ENCODE data around the gene MYL6.
"Not testable (repeated sequence)": the region's sequence is repeated elsewhere in the genome, so short reads cannot be mapped to it uniquely, and the experiment has no call there.

The MYL6 gene

DNA sequence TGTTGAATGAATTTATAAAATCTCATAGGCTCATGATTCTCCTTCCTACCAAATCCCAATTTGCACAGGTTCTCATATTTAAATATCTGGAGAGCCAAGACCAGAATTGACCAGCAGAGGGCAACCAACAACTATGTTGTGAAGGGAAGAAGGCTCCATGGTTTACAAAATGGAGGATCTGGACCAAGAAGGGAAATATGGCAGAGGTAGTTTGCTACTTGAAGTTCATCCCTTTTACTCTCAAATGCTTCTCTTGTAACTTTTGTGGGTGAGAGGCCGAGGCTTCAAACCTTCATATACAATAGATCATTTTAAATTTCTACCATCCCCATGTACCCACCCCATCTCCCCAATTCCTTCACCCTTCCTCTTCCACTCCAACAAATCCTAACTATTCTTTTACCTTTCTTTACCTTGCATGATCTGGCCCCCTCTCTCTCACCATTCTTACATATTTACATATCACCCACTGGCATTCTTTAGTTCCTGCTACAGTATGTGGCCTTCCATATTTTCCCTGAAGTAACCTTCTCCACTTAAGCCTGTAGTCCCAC, 34.9 kb downstream of the MYL6 start:
- DNase-seq = peak; percentile 96

DNA sequence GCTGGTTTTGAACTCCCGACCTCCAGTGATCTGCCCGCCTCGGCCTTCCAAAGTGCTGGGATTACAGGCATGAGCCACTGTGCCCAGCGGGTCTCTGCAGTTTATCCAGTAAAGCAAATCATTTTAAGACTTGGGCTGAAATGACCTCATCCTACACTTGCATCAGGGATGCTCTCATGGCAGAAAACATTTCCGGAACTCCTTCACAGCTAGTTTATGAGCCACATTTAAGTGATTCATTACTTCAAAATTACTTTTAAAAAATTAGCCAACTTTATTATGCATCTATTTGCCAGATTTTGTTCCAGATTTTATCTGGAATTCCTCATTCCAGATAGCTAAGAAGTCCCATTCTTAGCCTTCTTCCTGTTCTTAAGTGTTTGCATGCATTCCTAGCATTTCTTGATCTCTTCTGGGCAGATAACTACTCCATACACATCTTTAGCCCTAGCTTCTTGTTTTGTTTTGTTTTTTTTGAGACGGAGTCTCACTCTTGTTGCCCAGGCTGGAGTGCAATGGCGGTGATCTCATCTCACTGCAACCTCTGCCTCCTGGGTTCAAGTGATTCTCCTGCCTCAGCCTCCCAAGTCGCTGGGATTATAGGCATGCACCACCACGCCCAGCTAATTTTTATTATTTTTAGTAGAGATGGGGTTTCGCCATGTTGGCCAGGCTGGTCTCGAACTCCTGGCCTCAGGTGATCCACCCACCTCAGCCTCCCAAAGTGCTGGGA, 38.8 kb downstream of the MYL6 start:
- not testable (repeated sequence) for DNase-seq

DNA sequence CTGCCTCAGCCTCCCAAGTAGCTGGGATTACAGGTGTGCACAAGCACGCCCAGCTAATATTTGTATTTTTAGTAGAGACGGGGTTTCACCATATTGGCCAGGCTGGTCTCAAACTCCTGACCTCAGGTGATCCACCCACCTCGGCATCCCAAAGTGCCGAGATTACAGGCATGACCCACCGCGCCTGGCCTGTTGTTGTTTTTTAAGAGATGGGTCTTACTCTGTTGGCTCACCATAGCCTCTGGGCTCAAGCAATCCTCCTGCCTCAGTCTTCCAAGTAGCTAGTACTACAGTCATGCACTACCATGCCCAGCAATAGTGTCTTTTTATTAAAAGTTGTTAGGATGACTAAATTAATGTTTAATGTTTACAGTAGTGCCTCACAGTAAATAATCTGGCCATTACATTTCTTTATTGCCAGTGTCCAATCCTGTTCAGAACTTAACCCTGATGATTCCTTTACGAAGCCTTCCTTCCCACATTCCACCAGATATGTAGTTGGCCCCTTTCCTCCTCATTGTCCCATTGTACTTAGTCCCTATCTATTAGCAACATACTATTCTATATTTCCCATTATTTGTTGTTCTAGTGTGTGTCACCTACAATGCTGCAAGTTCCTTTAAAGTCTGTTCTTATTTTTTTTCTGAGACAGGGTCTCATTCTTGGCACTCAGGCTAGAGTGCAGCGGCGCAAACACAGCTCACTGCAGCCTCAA, 39.9 kb downstream of the MYL6 start:
- no peak for DNase-seq

DNA sequence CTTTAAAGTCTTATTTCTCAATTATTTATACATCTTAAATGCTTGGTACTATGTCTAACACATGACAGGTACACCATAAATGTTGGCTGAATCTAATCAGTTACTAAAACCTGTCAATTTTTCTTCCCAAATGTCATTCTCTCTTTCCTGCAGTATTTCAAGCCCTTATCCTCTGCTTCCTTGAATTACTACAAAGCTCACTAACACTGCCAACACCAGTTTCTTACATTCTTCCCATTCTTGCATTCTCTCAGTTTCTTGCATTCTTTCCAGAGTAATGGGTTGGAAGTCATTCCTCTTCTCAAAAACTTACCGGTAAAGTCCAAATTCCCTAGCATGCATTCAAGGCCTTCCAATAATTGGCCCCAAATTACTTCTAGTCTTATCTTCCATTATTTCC, 40.7 kb downstream of the MYL6 start:
- no peak for DNase-seq

- DNase-seq = peak; percentile 25
Observed at GRCh38 chr12:56202366-56202765, 44.2 kb downstream of the MYL6 start.

DNA sequence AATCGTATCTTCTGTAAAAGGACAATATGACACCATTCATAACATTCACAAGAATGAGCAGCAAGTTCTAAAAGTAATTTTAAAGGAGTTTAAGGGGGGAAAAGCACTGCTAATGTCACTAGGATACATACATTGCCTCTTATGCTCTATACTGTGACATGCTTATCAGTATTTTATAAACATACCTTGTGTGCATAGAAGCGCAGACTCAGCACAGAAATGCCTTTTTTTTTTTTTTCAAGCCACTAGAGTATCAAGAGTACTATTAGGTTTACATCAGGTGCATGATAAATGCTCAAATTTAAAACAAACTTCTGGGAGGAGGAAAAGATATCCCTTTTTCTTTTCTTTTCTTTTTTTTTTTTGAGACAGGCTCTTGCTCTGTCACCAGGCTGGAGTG, 44.7 kb downstream of the MYL6 start:
- no peak for DNase-seq

DNA sequence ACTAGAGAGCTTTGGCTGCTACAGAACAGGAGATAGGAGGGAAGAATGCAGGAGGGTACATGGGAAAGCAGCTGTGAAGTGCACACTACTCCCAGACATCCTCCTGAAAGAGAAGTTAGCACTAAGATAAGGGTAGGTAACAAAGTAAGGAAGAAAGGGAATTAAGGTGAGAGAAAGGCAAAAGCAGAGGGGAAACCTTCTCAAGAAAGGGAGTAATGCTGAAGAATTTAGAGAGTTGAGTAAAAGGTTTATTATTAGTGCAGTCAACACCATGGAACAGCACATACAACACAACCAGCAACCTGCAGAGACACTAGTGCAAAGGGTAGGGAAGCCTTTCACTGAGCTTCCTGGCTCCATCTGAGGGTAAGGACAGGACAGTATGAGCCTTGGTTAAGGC, 46.1 kb downstream of the MYL6 start:
- no peak for DNase-seq

- peak; percentile 70 for DNase-seq
Observed at GRCh38 chr12:56205445-56205844, 47.3 kb downstream of the MYL6 start.

DNA sequence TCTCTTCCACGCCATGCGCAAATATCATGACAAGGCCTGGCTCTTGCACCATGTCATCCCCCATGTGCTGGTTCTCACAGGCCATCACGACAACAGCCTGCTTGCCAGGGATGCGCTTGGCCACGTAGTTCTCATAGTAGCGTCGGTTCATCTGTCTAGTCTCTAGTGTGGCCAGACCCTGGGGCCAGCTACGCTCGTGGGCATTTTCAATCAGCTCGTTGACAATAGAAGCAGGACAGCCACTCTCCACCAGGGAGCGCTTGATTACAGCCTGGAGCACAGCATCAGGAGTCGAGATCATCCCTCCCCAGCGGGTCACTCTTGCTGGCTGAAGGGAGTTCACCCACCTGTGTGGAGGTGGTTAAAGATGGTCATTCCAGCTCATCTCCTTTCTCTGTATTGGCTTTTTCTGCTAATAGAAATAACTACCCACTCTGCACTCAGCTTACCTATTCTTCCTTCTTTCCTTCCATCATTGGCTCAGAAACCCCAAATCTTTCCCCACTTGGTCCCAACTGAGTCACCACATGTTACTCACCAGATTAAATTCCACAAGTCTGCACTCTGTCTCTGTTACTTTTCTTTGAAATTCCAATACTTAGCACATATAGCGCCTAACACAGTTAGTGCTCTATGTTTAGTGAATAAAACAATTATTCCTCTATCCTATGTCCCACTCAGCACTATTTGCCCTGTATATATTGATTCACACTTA, 48.5 kb downstream of the MYL6 start:
- peak; percentile 48 for DNase-seq

GRCh38 chr12:56208006-56208405, 49.8 kb downstream of the MYL6 start:
- DNase-seq = no peak
